Fibroblast of mammary gland (primary cell): ENCODE measurements around the gene ZDHHC14.

Experiments used
- DNase-seq: peaks from one replicate; pipeline ENCODE4 v3.0.0-alpha.2; 2010; ENCODE audit warnings: low read depth
- H3K4me3 ChIP-seq: 2 replicates; pipeline ENCODE4 v1.5.1; 2011; ENCODE audit warnings: low read depth, mild to moderate bottlenecking, low read length, moderate library complexity; ENCODE audit not compliant: control insufficient read depth
- CTCF ChIP-seq: conservative IDR thresholded peaks from 2 replicates; pipeline ENCODE4 v1.5.1; 2011; ENCODE audit warnings: low read depth, low read length, inconsistent platforms; ENCODE audit not compliant: control insufficient read depth, insufficient read depth

The ZDHHC14 gene

GRCh38 chr6:157632821-157633220 lies 251.8 kb downstream of the ZDHHC14 start:
- DNase-seq: peak; percentile 88
- TF ChIP-seq CTCF: no peak
- no peak overlapping the region for H3K4me3 ChIP-seq

GRCh38 chr6:157634546-157634945 lies 253.6 kb downstream of the ZDHHC14 start:
- no peak for TF ChIP-seq CTCF
- H3K4me3 ChIP-seq: no peak overlapping the region
- no peak for DNase-seq

- TF ChIP-seq CTCF: no peak
- peak; percentile 36 for DNase-seq
- no peak overlapping the region for H3K4me3 ChIP-seq
These were observed 254.6 kb downstream of the ZDHHC14 start for GRCh38 chr6:157635388-157636244.

GRCh38 chr6:157637516-157637915 lies 256.5 kb downstream of the ZDHHC14 start:
- no peak for TF ChIP-seq CTCF
- DNase-seq: no peak
- H3K4me3 ChIP-seq: no peak overlapping the region

- no peak for DNase-seq
- no peak for TF ChIP-seq CTCF
These were observed 257.1 kb downstream of the ZDHHC14 start for GRCh38 chr6:157637941-157638662.

GRCh38 chr6:157638779-157639178 lies 257.8 kb downstream of the ZDHHC14 start:
- no peak for TF ChIP-seq CTCF
- no peak overlapping the region for H3K4me3 ChIP-seq
- no peak for DNase-seq

More at GRCh38 chr6:157637941-157638662, 257.1 kb downstream of the ZDHHC14 start:
- no peak overlapping the region for H3K4me3 ChIP-seq
